ENCODE results near the gene PDE2A. TPM values are rescaled to one million over a fixed set of nuclear protein-coding genes. Genes with fewer than 3 reads are reported as not detected.

PDE2A gene
- total and polyA plus RNA-seq, 2 of the 4 experiments (the other 2 are of a cell fraction) = 0.02 TPM; not detected in 1

DNA sequence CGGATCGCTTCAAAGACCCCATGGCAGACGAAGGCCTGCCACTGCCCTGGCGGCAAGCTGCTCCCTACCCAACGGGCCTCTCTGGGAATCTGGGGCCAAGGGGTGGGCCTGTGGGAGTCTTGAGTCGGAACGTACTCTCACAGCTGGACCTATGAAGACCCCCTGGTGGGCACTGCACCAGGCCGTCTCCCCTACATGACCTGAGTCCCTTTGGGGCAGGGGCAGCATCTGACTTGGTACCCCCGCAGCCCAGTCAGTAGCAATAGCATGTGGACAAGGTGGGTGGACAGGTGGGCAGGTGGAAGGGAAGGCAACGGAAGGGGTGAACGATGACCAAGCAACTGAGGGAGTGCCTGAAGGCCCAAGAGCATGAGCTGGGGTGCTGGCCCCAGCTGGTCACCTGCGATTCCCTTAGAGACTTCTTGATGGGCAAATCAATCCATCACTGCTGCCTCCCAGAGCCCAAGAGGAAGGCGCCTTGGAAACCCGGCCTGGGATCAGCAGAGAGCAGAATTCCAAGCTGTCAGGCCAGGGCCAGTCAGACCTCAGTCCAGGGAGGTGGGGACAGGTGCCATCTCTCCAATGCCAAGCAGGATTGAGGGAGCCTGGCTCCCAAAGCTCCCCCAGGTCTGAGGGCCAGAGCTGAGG, 42.7 kb upstream of the PDE2A start:
- Histone ChIP-seq H3K4me2 (ENCODE audit: low read depth, low read length) (no peak overlapping the region), H3K9me3 (ENCODE audit: control insufficient read depth, insufficient read depth, low read length) (no peaks in the 10 kb centered on the region), H3K36me3 (ENCODE audit: control insufficient read depth, insufficient read depth, low read length) (peaks cover 22% of the 10 kb centered on the region), H2BK120ac (ENCODE audit: low read depth, low read length) (no peak overlapping the region), H3K23ac (ENCODE audit: low read depth, low read length) (no peak overlapping the region), H3K9ac (ENCODE audit: low read depth, low read length) (no peak overlapping the region), H3K27ac (ENCODE audit: insufficient read depth, low read length) (no peak overlapping the region), H3K14ac (replicated peaks; ENCODE audit: low read depth, low read length) (no peak overlapping the region), H3K4me1 (ENCODE audit: control insufficient read depth, insufficient read depth, low read length) (peaks cover 27% of the 10 kb centered on the region), H2AK9ac (replicated peaks; ENCODE audit: low read depth, low read length, poor library complexity) (no peak overlapping the region), H4K8ac (ENCODE audit: low read depth in 2 of 2, low read length in 2 of 2) (no peak overlapping the region), H3K9me1 (ENCODE audit: insufficient read depth, low read length) (peaks cover 30% of the 10 kb centered on the region), H3K4me3 (ENCODE audit: insufficient read depth, low read depth, low read length) (no peak overlapping the region), H2BK5ac (ENCODE audit: low read depth, low read length, poor library complexity, severe bottlenecking) (no peak overlapping the region), H2AFZ (replicated peaks; ENCODE audit: low read length, poor library complexity) (peak overlapping the region; percentile 41), H3K27me3 (ENCODE audit: control insufficient read depth, insufficient read depth, low read length) (no peaks in the 10 kb centered on the region), H2BK15ac (ENCODE audit: low read depth, low read length) (no peak overlapping the region), H4K91ac (ENCODE audit: insufficient read depth, low read depth, low read length) (no peak overlapping the region), H2BK20ac (ENCODE audit: low read depth, low read length) (no peak overlapping the region), H4K5ac (ENCODE audit: low read depth, low read length) (no peak overlapping the region), H3K18ac (ENCODE audit: low read depth, low read length) (no peak overlapping the region), H3K56ac (ENCODE audit: extremely low read depth, insufficient read depth, low read length) (no peak overlapping the region), H3K79me1 (ENCODE audit: low read depth in 1 of 2, low read length in 2 of 2) (peaks cover 42 to 95% of the 10 kb centered on the region in 2 experiments), H3K4ac (ENCODE audit: low read depth, low read length) (no peak overlapping the region), H4K20me1 (ENCODE audit: insufficient read depth, low read length) (peaks cover 88% of the 10 kb centered on the region), H2AK5ac (ENCODE audit: low read depth, low read length) (no peak overlapping the region)
- WGBS, 2 experiments (ENCODE audit: extremely low coverage in 2 of 2, insufficient read length in 1 of 2) = 92% methylated on average over 4 of the region's 14 CpGs; no CpG with 5 or more reads in 1 of the 2 experiments
- in situ Hi-C loops (cut with MboI; ENCODE audit: low sequenced_read_pairs) (no loop called here), intact Hi-C loops (cut with micrococcal nuclease) (no loop called here), dilution Hi-C loops (cut with HindIII; ENCODE audit: low sequenced_read_pairs, unreplicated experiment) (no loop called here)
- no TSS peak for BruUV-seq (replicated peaks)
- ChIA-PET POLR2A (ENCODE audit: unreplicated experiment) (no interaction called here), CTCF (no interaction called here)
- no peak for TF ChIP-seq RFX5 (IDR thresholded peaks at IDR 0.05; ENCODE audit: low read depth, low read length)
- DNase-seq (no peak), ATAC-seq (ENCODE audit: low read depth) (no peak)

All from IMR-90 (cell line).